HG02759 (cell line): ENCODE results near the gene SERTAD2.

ENCODE experiments used
- ATAC-seq: cut with Tn5 transposase; IDR thresholded peaks from one replicate; pipeline ENCODE4 v1.9.1; 2021; ENCODE audit warnings: mild to moderate bottlenecking, moderate library complexity; ENCODE audit not compliant: unreplicated experiment

SERTAD2 gene

GRCh38 chr2:64586883-64587481 is 66.7 kb downstream of the SERTAD2 start:
- ATAC-seq, result no peak

GRCh38 chr2:64586054-64586453 is 67.7 kb downstream of the SERTAD2 start:
- no peak for ATAC-seq

GRCh38 chr2:64582774-64583340 is 70.9 kb downstream of the SERTAD2 start:
- peak; percentile 91 for ATAC-seq

GRCh38 chr2:64581777-64582539 is 71.8 kb downstream of the SERTAD2 start:
- ATAC-seq, result peak; percentile 50
